HepG2 (cell line): Measurements from ENCODE around the gene LRBA. TPM values are rescaled to one million over a fixed set of nuclear protein-coding genes. Genes with fewer than 3 reads are reported as not detected.
A peak's percentile ranks its signal among the peaks of the same experiment; 100 is the strongest.

Experiments
- ATAC-seq: fragments of 200-7000 bp; cut with Tn5 transposase; 3 replicates; pipeline ENCODE4 v1.9.1; 2020; ENCODE audit warnings: mild to moderate bottlenecking, moderate library complexity
- BruUV-seq: library from RNA; stranded (reverse); fragments of 400-500 nt; replicated peaks from 2 replicates; lab custom pipeline; 2021; lab: Mats Ljungman, UMichigan
- CTCF ChIA-PET: fragments of 300-600 bp; formaldehyde crosslinking; extraction: SDS; loops from one replicate; lab custom pipeline; 2021; ENCODE audit warnings: low total read pairs, inconsistent platforms, low intra/inter-chr PET ratio; lab: Yijun Ruan, JAX
- POLR2A ChIA-PET: fragments of 350-600 bp; sonication (Branson Sonifier 250); formaldehyde crosslinking; loops from one replicate; lab custom pipeline; 2020; ENCODE audit warnings: antibody characterized with exemption, inconsistent platforms; lab: Yijun Ruan, JAX
- DNase-seq: peaks from one replicate; pipeline ENCODE4 v3.0.0-alpha.2; 2015; ENCODE audit warnings: low spot score
- FAIRE-seq: peaks from 3 replicates; lab custom pipeline; 2011; peaks lifted over from hg19 to GRCh38; lab: Jason Lieb, UNC
- H2AFZ ChIP-seq: one replicate; pipeline ENCODE4 v1.6.1; 2011; ENCODE audit warnings: low read length, inconsistent platforms
- H3K27ac ChIP-seq: fragments of 300-600 bp; 3 replicates; pipeline ENCODE4 v1.8.0; 2011; ENCODE audit warnings: mixed run types, mild to moderate bottlenecking, mixed read lengths, low read length, inconsistent platforms; ENCODE audit not compliant: insufficient read depth; ENCODE audit errors: extremely low read length
- H3K27me3 ChIP-seq, 2 experiments: fragments of 200-600 bp in 1 of 2; 2 replicates in 1 of 2; 3 replicates in 1 of 2; pipeline versions ENCODE4 v1.6.0 to v1.8.0; 2011; ENCODE audit warnings: low read length in 2 of 2, mild to moderate bottlenecking in 2 of 2, moderate library complexity in 2 of 2, inconsistent platforms in 1 of 2; ENCODE audit not compliant: insufficient read depth in 2 of 2, control insufficient read depth in 1 of 2
- H3K36me3 ChIP-seq, 2 experiments: fragments of 200-600 bp in 1 of 2; replicated peaks in 1 of 2; 2 replicates in 1 of 2; 3 replicates in 1 of 2; pipeline versions ENCODE4 v1.5.1 to v1.8.0; 2011; ENCODE audit warnings: low read length in 2 of 2, inconsistent platforms in 1 of 2; ENCODE audit not compliant: insufficient read depth in 2 of 2, control insufficient read depth in 1 of 2
- H3K4me1 ChIP-seq: 2 replicates; pipeline ENCODE4 v1.5.1; 2012; ENCODE audit warnings: low read length, inconsistent platforms; ENCODE audit not compliant: insufficient read depth
- H3K4me2 ChIP-seq: 2 replicates; pipeline ENCODE4 v1.6.0; 2011; ENCODE audit warnings: low read depth, low read length, inconsistent platforms
- H3K4me3 ChIP-seq, 3 experiments: fragments of 200-600 bp in 1 of 3; sonication (generic), shearing (Covaris generic) in 1 of 3; replicated peaks in 1 of 3; 2 replicates each; pipeline ENCODE4 v1.5.1; 2011 to 2016; ENCODE audit warnings: low read length in 3 of 3, inconsistent platforms in 2 of 3, low read depth in 2 of 3, mild to moderate bottlenecking in 2 of 3, control low read depth in 1 of 3, mixed read lengths in 1 of 3; ENCODE audit not compliant: insufficient read depth in 1 of 3
- H3K79me2 ChIP-seq: one replicate; pipeline ENCODE4 v1.6.1; 2011; ENCODE audit warnings: low read length, inconsistent platforms; ENCODE audit not compliant: insufficient read depth
- H3K9ac ChIP-seq: 2 replicates; pipeline ENCODE4 v1.6.0; 2011; ENCODE audit warnings: mild to moderate bottlenecking, low read depth, low read length, inconsistent platforms; ENCODE audit not compliant: insufficient read depth
- H3K9me3 ChIP-seq: 2 replicates; pipeline ENCODE4 v1.5.1; 2012; ENCODE audit warnings: mild to moderate bottlenecking, low read length
- H4K20me1 ChIP-seq: 2 replicates; pipeline ENCODE4 v1.6.0; 2011; ENCODE audit warnings: inconsistent platforms, mild to moderate bottlenecking, low read length, moderate library complexity; ENCODE audit not compliant: insufficient read depth
- FOSL1 ChIP-seq: sonication (generic); formaldehyde crosslinking; IDR thresholded peaks from 2 replicates; pipeline ENCODE4 v1.9.0; 2021; ENCODE audit warnings: missing genetic modification reagents, borderline replicate concordance
- GLMP ChIP-seq: sonication (generic); formaldehyde crosslinking; IDR thresholded peaks from 2 replicates; pipeline ENCODE4 v1.9.0; 2021; ENCODE audit warnings: missing genetic modification reagents, mild to moderate bottlenecking, borderline replicate concordance
- GTF2F1 ChIP-seq: fragments of 150-350 bp; IDR thresholded peaks from 2 replicates; pipeline ENCODE4 v1.6.1; 2014; ENCODE audit warnings: low read length
- KDM5A ChIP-seq: fragments of 200-600 bp; sonication (generic); IDR thresholded peaks from 2 replicates; pipeline ENCODE4 v1.7.0; 2018; ENCODE audit warnings: antibody characterized with exemption, mild to moderate bottlenecking, low read length, borderline replicate concordance
- RAD51 ChIP-seq: fragments of 450-650 bp; IDR thresholded peaks from 2 replicates; pipeline ENCODE4 v1.6.1; 2016; ENCODE audit warnings: borderline replicate concordance
- RERE ChIP-seq: IDR thresholded peaks from 2 replicates; pipeline ENCODE4 v1.6.1; 2016; ENCODE audit warnings: low read depth, missing genetic modification reagents, missing compliant biosample characterization
- SP2 ChIP-seq: sonication (generic); formaldehyde crosslinking; IDR thresholded peaks from 2 replicates; pipeline ENCODE4 v1.5.1; 2020; ENCODE audit warnings: mild to moderate bottlenecking, missing genetic modification reagents
- TFE3 ChIP-seq: IDR thresholded peaks from 2 replicates; pipeline ENCODE4 v1.6.1; 2016
- ZBTB33 ChIP-seq: sonication (generic); formaldehyde crosslinking; IDR thresholded peaks from 2 replicates; pipeline ENCODE4 v1.4.0; 2020; ENCODE audit warnings: missing genetic modification reagents
- ZBTB42 ChIP-seq: sonication (generic); formaldehyde crosslinking; IDR thresholded peaks from 2 replicates; pipeline ENCODE4 v1.5.0; 2020; ENCODE audit warnings: mild to moderate bottlenecking, missing genetic modification reagents
- ZNF510 ChIP-seq: sonication (generic); formaldehyde crosslinking; IDR thresholded peaks from 2 replicates; pipeline ENCODE4 v1.4.0; 2020; ENCODE audit warnings: low read depth, mild to moderate bottlenecking, missing genetic modification reagents
- ZNF597 ChIP-seq: sonication (generic); formaldehyde crosslinking; IDR thresholded peaks from 2 replicates; pipeline ENCODE4 v1.5.0; 2020; ENCODE audit warnings: missing genetic modification reagents
- ZNF605 ChIP-seq: sonication (generic); formaldehyde crosslinking; IDR thresholded peaks from 2 replicates; pipeline ENCODE4 v1.8.0; 2022; ENCODE audit warnings: mild to moderate bottlenecking, missing genetic modification reagents
- ZNF672 ChIP-seq: sonication (generic); formaldehyde crosslinking; IDR thresholded peaks from 2 replicates; pipeline ENCODE4 v1.8.1; 2022; ENCODE audit warnings: missing genetic modification reagents
- WGBS: methylation state at CpG from one replicate; pipeline ENCODE4 v1.1.6; 2017; ENCODE audit warnings: low lambda C conversion rate; 5-methylcytosine and 5-hydroxymethylcytosine counted together
- in situ Hi-C: cut with HindIII; loops from 2 replicates; pipeline ENCODE4 v1.10.0; 2017; ENCODE audit warnings: low pct_unique_long_range_greater_than_20kb; ENCODE audit not compliant: extremely low pct_ligation_motif_present
- intact Hi-C: fragments of 100-400 bp; cut with micrococcal nuclease; formaldehyde crosslinking; loops from one replicate; pipeline ENCODE4 v1.10.0; 2022; ENCODE audit not compliant: unreplicated experiment
- polyA plus RNA-seq, 8 experiments: library from polyadenylated mRNA; depleted of rRNA in 3 of 8; stranded (reverse) in 7 of 8; unstranded in 1 of 8; fragments of >200 nt; fragmentation: Illumina TruSeq in 4 of 8; extraction: Trizol in 4 of 8; gene quantifications; 2 replicates each; pipeline versions ENCODE4 v1.2.1 to v1.2.3, GENCODE V29; 2011 to 2016; ENCODE audit warnings: low read depth in 4 of 8, missing spikeins in 1 of 8, mixed read lengths in 1 of 8; ENCODE audit not compliant: insufficient read depth in 1 of 8
- total RNA-seq, 5 experiments: library from RNA; depleted of rRNA; stranded (reverse); fragments of >200 nt; fragmentation: Illumina TruSeq; extraction: Trizol; gene quantifications; 2 replicates each; pipeline ENCODE4 v1.2.3, GENCODE V29; 2016; ENCODE audit warnings: low read depth in 1 of 5

The LRBA gene
- total and polyA plus RNA-seq, 2 of the 13 experiments (the other 11 are each of a cell fraction or from before 2014, with no cell fraction given), result 21.0 to 37.2 TPM

- DNase-seq (peak; percentile 74), FAIRE-seq (no peak), ATAC-seq (peak; percentile 44; the same call in 1 of the 3 replicates)
- Histone ChIP-seq H4K20me1 (no peaks in the 10 kb centered on the region), H3K4me2 (no peak overlapping the region), H2AFZ (no peak overlapping the region), H3K4me3 (no peak overlapping the region), H3K4me1 (no peaks in the 10 kb centered on the region), H3K9me3 (no peaks in the 10 kb centered on the region), H3K79me2 (no peaks in the 10 kb centered on the region), H3K27me3 (no peaks in the 10 kb centered on the region; a peak in 1 of 5 replicates), H3K27ac (no peak overlapping the region), H3K9ac (no peak overlapping the region), H3K36me3 (no peaks in the 10 kb centered on the region)
- intact Hi-C loops, result no loop called here
- in situ Hi-C loops, result no loop called here
- no TSS peak for BruUV-seq
- POLR2A ChIA-PET, result no interaction called here
- CTCF ChIA-PET, result no interaction called here
- 84% methylated on average over 4 of the region's 4 CpGs for WGBS
- no peak for TF ChIP-seq ZNF597 (CRISPR knock-in tag)
- no peak for TF ChIP-seq ZNF605
- TF ChIP-seq SP2 (CRISPR knock-in tag), result no peak
- TF ChIP-seq ZBTB33 (CRISPR knock-in tag), result peak; percentile 47; the same call in 1 of the 2 replicates
- TF ChIP-seq TFE3 (CRISPR knock-in tag), result peak; percentile 63
- no peak for TF ChIP-seq ZNF510
- TF ChIP-seq ZNF672 (CRISPR knock-in tag), result no peak
- TF ChIP-seq RAD51, result peak; percentile 59; the same call in 1 of the 2 replicates
- TF ChIP-seq RERE (CRISPR knock-in tag), result no peak
- peak; percentile 80; the same call in 1 of the 2 replicates for TF ChIP-seq FOSL1
- TF ChIP-seq GLMP (CRISPR knock-in tag), result no peak
- TF ChIP-seq ZBTB42, result no peak
- TF ChIP-seq KDM5A, result no peak
- TF ChIP-seq GTF2F1, result no peak
Measured at GRCh38 chr4:150302553-150302952, 712.5 kb downstream of the LRBA start.
